GM12865 (cell line): Measurements from ENCODE around the gene SLC17A5.
A peak's percentile ranks its signal among the peaks of the same experiment; 100 is the strongest.
"Not testable (repeated sequence)": the region's sequence is repeated elsewhere in the genome, so short reads cannot be mapped to it uniquely, and the experiment has no call there.

Source experiments
- DNase-seq: peaks from one replicate; pipeline ENCODE4 v3.0.0; 2010; ENCODE audit warnings: low read depth
- H3K4me3 ChIP-seq: 2 replicates; pipeline ENCODE4 v1.5.1; 2011; ENCODE audit warnings: mild to moderate bottlenecking, low read depth, low read length, control low read depth
- CTCF ChIP-seq: IDR thresholded peaks from 2 replicates; pipeline ENCODE4 v1.5.1; 2011; ENCODE audit warnings: low read length, control low read depth, low read depth, inconsistent platforms; ENCODE audit not compliant: insufficient read depth; ENCODE audit errors: missing control alignments

SLC17A5 gene

DNA sequence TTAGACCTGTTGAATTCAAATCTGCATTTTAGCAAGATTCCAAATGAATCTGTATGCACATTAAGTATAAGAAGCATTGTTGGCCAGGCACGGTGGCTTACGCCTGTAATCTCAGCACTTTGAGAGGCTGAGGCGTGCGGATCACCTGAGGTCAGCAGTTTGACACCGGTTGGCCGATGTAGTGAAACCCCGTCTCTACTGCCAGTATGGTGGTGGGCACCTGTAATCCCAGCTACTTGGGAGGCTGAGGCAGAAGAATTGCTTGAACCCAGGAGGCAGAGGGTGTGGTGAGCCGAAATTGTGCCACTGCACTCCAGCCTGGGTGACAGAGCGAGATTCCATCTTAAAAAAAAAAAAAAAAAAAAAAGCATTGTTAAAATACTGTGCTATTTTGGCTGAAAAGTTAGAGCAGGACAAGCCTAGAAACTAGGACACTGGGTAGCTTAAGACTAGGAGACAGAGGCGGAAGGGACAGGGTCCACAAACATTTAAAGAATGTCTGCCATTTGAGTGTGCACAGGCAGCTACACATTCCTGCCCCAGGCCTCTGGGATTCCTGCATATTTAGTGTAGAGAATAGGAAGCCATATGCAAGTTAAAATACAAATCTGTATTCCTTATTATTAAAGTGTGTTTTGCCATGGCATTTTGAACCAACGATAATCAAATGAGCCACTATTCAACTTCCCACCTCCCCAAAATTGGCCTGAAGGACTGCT is 87.9 kb downstream of the SLC17A5 start:
- DNase-seq: no peak
- no peak for TF ChIP-seq CTCF
- H3K4me3 ChIP-seq: no peak overlapping the region

- DNase-seq: no peak
- no peak overlapping the region for H3K4me3 ChIP-seq
These were observed 89.0 kb downstream of the SLC17A5 start for GRCh38 chr6:73564578-73565345.

GRCh38 chr6:73562558-73562957 is 91.2 kb downstream of the SLC17A5 start:
- no peak for DNase-seq
- TF ChIP-seq CTCF: no peak
- no peak overlapping the region for H3K4me3 ChIP-seq

More at GRCh38 chr6:73564578-73565345, 89.0 kb downstream of the SLC17A5 start:
- no peak for TF ChIP-seq CTCF

DNA sequence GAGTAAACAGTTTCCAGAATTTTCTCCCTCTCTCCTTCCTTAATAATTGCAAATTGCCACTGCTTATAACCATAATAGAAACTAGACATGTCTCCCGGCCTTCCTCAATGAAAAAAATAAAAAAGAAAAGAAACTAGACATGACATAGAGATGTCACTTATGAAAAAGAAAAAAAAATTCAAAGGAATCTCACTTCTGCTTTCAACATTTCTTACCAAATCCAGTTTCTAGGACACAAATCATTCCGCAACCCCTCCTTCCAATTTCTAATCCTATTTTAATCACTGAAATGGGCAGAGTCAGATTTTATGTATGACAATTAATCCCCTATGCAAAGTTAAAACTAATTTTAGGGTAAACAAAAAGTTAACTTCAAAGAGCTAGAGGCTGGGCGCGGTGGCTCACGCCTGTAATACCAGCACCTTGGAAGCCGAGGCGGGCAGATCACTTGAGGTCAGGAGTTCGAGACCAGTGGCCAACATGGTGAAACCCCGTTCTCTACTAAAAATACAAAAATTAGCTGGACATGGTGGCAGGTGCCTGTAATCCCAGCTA is 92.9 kb downstream of the SLC17A5 start:
- H3K4me3 ChIP-seq: peak overlapping the region; percentile 23
- DNase-seq: peak; percentile 75
- TF ChIP-seq CTCF: no peak

DNA sequence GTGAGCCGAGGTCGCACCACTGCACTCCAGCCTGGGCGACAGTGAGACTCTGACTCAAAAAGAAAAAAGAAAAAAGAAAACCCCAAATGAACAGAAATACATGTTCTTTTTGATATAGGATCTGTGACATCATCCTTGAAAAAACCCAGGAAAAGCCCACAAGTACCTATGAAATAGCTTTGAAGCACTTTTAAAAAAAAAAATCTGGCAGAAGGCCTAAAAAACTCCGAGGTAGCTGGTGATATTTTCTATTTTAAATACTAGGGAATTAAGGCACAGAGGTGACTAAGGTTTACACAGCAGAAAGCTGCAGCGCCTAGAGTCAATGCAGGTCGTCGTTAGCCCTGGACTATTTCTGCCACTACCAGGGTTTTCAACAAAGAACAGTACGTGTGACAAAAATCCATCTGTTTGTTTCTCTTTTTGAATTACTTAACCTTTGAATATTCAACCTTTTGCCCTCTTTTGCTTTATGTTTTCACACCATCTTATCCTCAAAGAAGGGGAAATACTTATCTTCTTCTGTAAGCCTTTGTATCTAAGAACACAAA is 93.5 kb downstream of the SLC17A5 start:
- no peak for TF ChIP-seq CTCF
- H3K4me3 ChIP-seq: peak overlapping the region; percentile 23
- peak; percentile 65 for DNase-seq

DNA sequence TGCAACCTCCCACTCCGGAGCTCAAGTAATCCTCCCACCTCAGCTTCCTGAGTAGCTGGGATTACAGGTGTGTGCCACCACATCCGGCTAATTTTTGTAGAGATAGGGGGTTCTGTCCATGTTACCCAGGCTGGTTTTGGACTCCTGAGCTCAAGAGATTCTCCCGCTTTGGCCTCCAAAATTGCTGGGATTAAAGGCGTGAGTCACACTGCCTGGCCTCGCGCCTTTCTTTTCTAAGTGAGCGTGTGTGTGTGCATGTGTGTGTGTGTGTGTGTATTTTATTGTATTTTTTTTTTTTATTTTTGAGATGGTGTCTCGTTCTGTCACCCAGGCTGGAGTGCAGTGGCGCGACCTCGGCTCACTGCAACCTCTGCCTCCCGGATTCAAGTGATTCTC is 94.4 kb downstream of the SLC17A5 start:
- not testable (repeated sequence) for H3K4me3 ChIP-seq, DNase-seq
